ENCODE data around the gene TMEM239.
A peak's percentile ranks its signal among the peaks of the same experiment; 100 is the strongest.

TMEM239 gene

GRCh38 chr20:2849529-2849928 lies 33.4 kb downstream of the TMEM239 start:
- TF ChIP-seq, protein P1, sequence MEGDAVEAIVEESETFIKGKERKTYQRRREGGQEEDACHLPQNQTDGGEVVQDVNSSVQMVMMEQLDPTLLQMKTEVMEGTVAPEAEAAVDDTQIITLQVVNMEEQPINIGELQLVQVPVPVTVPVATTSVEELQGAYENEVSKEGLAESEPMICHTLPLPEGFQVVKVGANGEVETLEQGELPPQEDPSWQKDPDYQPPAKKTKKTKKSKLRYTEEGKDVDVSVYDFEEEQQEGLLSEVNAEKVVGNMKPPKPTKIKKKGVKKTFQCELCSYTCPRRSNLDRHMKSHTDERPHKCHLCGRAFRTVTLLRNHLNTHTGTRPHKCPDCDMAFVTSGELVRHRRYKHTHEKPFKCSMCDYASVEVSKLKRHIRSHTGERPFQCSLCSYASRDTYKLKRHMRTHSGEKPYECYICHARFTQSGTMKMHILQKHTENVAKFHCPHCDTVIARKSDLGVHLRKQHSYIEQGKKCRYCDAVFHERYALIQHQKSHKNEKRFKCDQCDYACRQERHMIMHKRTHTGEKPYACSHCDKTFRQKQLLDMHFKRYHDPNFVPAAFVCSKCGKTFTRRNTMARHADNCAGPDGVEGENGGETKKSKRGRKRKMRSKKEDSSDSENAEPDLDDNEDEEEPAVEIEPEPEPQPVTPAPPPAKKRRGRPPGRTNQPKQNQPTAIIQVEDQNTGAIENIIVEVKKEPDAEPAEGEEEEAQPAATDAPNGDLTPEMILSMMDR (IDR thresholded peaks at IDR 0.05) = no peak
- DNase-seq (ENCODE audit: low spot score) = peak; percentile 21
- no peak overlapping the region for H3K4me3 ChIP-seq
- H3K27ac ChIP-seq = no peak overlapping the region

DNA sequence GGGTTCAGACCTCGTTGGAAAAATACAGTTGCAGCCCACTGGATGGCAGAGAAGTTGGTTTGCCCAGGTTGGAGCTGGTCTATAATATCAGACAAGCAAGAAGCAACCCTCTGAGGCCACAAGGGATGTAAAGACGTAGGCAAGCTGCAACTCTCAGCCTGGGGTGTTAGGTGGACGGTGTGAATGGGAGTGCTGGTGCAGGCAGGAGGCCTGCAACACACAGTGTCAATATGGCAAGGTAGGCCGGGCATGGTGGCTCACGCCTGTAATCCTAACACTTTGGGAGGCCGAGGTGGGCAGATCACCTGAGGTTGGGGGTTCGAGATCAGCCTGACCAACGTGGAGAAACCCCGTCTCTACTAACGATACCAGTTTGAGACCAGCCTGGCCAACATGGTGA lies 34.9 kb downstream of the TMEM239 start:
- H3K4me3 ChIP-seq = no peak overlapping the region
- TF ChIP-seq, protein P1 (IDR thresholded peaks at IDR 0.05) = no peak
- peak; percentile 52 for DNase-seq (ENCODE audit: low spot score)
- H3K27ac ChIP-seq = no peak overlapping the region

- Histone ChIP-seq H3K4me3 (no peak overlapping the region), H3K27ac (no peak overlapping the region)
- TF ChIP-seq, protein P1 (IDR thresholded peaks at IDR 0.05) = no peak
- no peak for DNase-seq (ENCODE audit: low spot score)
Measured at GRCh38 chr20:2858591-2858990, 42.4 kb downstream of the TMEM239 start.

GRCh38 chr20:2859330-2860121 lies 43.4 kb downstream of the TMEM239 start:
- no peak for DNase-seq (ENCODE audit: low spot score)
- TF ChIP-seq, protein P1 (IDR thresholded peaks at IDR 0.05) = no peak

DNA sequence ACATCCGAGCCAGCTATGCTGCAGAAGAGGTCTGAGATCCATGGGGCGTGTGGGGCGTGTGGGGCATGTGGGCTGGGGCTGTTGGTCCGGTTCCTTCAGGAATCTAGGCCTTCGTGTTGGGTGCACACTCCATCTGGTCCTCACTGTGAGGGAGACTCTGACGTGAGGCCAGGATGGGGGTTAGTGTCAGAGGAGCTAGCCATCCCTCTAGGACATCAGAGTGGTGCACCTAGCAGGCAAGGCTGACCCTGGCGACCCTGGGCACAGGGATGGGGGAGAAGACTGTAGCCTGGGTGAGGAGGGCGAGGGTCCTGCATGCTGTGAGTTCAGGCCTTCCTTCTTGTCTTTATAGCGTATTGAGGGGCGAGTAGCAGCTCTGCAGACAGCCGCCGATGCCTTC lies 48.5 kb downstream of the TMEM239 start:
- Histone ChIP-seq H3K27ac (no peak overlapping the region), H3K4me3 (no peak overlapping the region)
- DNase-seq (ENCODE audit: low spot score) = no peak
- TF ChIP-seq, protein P1 (IDR thresholded peaks at IDR 0.05) = no peak

More at GRCh38 chr20:2859330-2860121, 43.4 kb downstream of the TMEM239 start:
- Histone ChIP-seq H3K27ac (no peak overlapping the region), H3K4me3 (no peak overlapping the region)

GRCh38 chr20:2865101-2865500 lies 48.9 kb downstream of the TMEM239 start:
- H3K4me3 ChIP-seq = no peak overlapping the region
- no peak overlapping the region for H3K27ac ChIP-seq
- TF ChIP-seq, protein P1 (IDR thresholded peaks at IDR 0.05) = no peak
- DNase-seq (ENCODE audit: low spot score) = no peak

DNA sequence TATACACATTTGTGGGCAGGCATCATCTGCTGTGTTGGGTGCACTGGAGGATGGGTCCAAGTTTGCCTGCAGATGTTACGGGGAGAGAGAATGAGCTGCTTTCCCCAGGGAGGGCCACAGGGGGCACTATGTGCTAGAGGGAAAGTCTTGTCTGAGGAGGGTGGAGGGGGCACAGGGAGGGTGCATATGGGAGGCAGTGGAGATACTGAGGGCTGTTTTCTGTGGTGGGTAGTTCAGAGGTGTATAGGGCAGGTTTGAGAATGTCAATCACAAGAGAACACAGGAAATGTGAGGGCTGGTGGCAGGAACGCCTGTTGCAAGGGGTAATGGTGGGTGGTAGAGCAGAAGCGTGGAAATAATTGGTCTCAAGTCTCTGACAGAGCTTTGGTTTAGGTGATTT lies 49.5 kb downstream of the TMEM239 start:
- Histone ChIP-seq H3K4me3 (no peak overlapping the region), H3K27ac (no peak overlapping the region)
- no peak for DNase-seq (ENCODE audit: low spot score)
- TF ChIP-seq, protein P1 (IDR thresholded peaks at IDR 0.05) = no peak
